ENCODE measurements around the gene TUBA4A. TPM values are rescaled to one million over a fixed set of nuclear protein-coding genes. Genes with fewer than 3 reads are reported as not detected.
A peak's percentile ranks its signal among the peaks of the same experiment; 100 is the strongest.

The TUBA4A gene
- total and polyA plus RNA-seq, 9 of the 15 experiments (the other 6 are each of a cell fraction or from before 2014, with no cell fraction given), result 25.1 to 174 (median 42.4) TPM

DNA sequence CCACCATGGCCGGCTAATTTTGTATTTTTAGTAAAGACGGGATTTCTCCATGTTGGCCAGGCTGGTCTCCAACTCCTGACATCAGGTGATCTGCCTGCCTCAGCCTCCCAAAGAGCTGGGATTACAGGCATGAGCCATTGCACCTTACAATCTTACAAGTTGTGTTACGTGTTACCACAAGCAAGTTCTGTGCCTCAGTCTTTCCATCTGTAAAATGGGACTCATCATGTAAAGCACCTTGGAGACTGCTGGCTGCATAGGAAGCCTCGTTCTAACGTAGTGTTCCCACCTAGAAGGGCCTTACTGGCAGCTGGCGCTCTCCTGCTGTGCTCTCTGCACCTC, 35.4 kb upstream of the TUBA4A start (continued):
- TF ChIP-seq RCOR1 (IDR thresholded peaks at IDR 0.05; ENCODE audit: borderline replicate concordance in 1 of 2, low read depth in 2 of 2, low read length in 2 of 2) (peak in 1 of 2 experiments; percentile 65; a peak in 1 of 4 replicates), ETV6 (IDR thresholded peaks at IDR 0.05; ENCODE audit: borderline replicate concordance in 1 of 2, low read depth in 2 of 2, low read length in 1 of 2) (no peak), ETV6 (CRISPR knock-in tag; IDR thresholded peaks at IDR 0.05; ENCODE audit: borderline replicate concordance) (no peak), ZNF224 (CRISPR knock-in tag; IDR thresholded peaks at IDR 0.05) (no peak), SRSF7 (optimal IDR thresholded peaks at IDR 0.05; ENCODE audit: low read depth, low read length) (no peak), ZMIZ1 (IDR thresholded peaks at IDR 0.05; ENCODE audit: low read depth in 2 of 2, low read length in 2 of 2) (no peak), PHF20 (IDR thresholded peaks at IDR 0.05; ENCODE audit: partially characterized antibody) (peak; percentile 38), ADNP (tag; IDR thresholded peaks at IDR 0.05) (peak; percentile 88), RBM25 (IDR thresholded peaks at IDR 0.05; ENCODE audit: low read depth, low read length, severe bottlenecking) (peak; percentile 93), NONO (IDR thresholded peaks at IDR 0.05; ENCODE audit: low read depth in 2 of 2, low read length in 1 of 2) (no peak), ZNF316 (IDR thresholded peaks at IDR 0.05) (no peak), KHSRP (IDR thresholded peaks at IDR 0.05) (no peak), GTF2B (IDR thresholded peaks at IDR 0.05; ENCODE audit: extremely low read depth, insufficient read length) (no peak)
- TF ChIP-seq, protein P1, sequence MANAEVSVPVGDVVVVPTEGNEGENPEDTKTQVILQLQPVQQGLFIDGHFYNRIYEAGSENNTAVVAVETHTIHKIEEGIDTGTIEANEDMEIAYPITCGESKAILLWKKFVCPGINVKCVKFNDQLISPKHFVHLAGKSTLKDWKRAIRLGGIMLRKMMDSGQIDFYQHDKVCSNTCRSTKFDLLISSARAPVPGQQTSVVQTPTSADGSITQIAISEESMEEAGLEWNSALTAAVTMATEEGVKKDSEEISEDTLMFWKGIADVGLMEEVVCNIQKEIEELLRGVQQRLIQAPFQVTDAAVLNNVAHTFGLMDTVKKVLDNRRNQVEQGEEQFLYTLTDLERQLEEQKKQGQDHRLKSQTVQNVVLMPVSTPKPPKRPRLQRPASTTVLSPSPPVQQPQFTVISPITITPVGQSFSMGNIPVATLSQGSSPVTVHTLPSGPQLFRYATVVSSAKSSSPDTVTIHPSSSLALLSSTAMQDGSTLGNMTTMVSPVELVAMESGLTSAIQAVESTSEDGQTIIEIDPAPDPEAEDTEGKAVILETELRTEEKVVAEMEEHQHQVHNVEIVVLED (CRISPR knock-in tag; IDR thresholded peaks at IDR 0.05), result no peak
- TF ChIP-seq, protein P2, sequence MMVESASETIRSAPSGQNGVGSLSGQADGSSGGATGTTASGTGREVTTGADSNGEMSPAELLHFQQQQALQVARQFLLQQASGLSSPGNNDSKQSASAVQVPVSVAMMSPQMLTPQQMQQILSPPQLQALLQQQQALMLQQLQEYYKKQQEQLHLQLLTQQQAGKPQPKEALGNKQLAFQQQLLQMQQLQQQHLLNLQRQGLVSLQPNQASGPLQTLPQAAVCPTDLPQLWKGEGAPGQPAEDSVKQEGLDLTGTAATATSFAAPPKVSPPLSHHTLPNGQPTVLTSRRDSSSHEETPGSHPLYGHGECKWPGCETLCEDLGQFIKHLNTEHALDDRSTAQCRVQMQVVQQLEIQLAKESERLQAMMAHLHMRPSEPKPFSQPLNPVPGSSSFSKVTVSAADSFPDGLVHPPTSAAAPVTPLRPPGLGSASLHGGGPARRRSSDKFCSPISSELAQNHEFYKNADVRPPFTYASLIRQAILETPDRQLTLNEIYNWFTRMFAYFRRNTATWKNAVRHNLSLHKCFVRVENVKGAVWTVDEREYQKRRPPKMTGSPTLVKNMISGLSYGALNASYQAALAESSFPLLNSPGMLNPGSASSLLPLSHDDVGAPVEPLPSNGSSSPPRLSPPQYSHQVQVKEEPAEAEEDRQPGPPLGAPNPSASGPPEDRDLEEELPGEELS (CRISPR knock-in tag; IDR thresholded peaks at IDR 0.05; ENCODE audit: borderline replicate concordance), result no peak
- TF ChIP-seq, protein P3, sequence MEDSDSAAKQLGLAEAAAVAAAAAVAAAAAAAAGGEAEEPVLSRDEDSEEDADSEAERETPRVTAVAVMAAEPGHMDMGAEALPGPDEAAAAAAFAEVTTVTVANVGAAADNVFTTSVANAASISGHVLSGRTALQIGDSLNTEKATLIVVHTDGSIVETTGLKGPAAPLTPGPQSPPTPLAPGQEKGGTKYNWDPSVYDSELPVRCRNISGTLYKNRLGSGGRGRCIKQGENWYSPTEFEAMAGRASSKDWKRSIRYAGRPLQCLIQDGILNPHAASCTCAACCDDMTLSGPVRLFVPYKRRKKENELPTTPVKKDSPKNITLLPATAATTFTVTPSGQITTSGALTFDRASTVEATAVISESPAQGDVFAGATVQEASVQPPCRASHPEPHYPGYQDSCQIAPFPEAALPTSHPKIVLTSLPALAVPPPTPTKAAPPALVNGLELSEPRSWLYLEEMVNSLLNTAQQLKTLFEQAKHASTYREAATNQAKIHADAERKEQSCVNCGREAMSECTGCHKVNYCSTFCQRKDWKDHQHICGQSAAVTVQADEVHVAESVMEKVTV (CRISPR knock-in tag; IDR thresholded peaks at IDR 0.05), result no peak
